Body of pancreas (tissue), 4 donors: ENCODE measurements around the gene IPPK. TPM values are rescaled to one million over a fixed set of nuclear protein-coding genes. Genes with fewer than 3 reads are reported as not detected.

Experiments used
- ATAC-seq: fragments of 150-250 bp; one replicate; pipeline ENCODE4 v1.9.1; 2016
- DNase-seq, 4 donors: peaks; one replicate each; pipeline ENCODE4 v3.0.0-alpha.2; 2019
- H3K27ac ChIP-seq, 4 donors: fragments of 200-600 bp; sonication (generic); 1 replicate in 3 of 4; 2 replicates in 1 of 4; pipeline versions ENCODE4 v1.5.1 to v1.6.1; 2016 to 2019; ENCODE audit warnings: mild to moderate bottlenecking in 1 of 4, mixed read lengths in 1 of 4, moderate library complexity in 1 of 4
- H3K27me3 ChIP-seq, 2 donors: fragments of 200-600 bp; sonication (generic); one replicate each; pipeline ENCODE4 v1.6.0; 2016; ENCODE audit warnings: mild to moderate bottlenecking in 1 of 2
- H3K36me3 ChIP-seq, 2 donors: fragments of 200-600 bp; sonication (generic); replicated peaks in 1 of 2; 2 replicates each; pipeline ENCODE4 v1.5.1; 2016; ENCODE audit warnings: low read depth in 2 of 2; ENCODE audit not compliant: insufficient read depth in 1 of 2
- H3K4me1 ChIP-seq: fragments of 200-600 bp; sonication (generic); one replicate; pipeline ENCODE4 v1.6.0; 2016
- H3K4me3 ChIP-seq, 2 donors: fragments of 200-600 bp; sonication (generic); 1 replicate in 1 of 2; 2 replicates in 1 of 2; pipeline ENCODE4 v1.5.1; 2016 to 2019
- H3K9me3 ChIP-seq, 3 donors: fragments of 200-600 bp; sonication (generic); 1 replicate in 2 of 3; 2 replicates in 1 of 3; pipeline ENCODE4 v1.5.1; 2016
- CTCF ChIP-seq, 7 experiments: fragments of 450-650 bp in 4 of 7; fragments of 200-600 bp in 3 of 7; sonication (generic) in 3 of 7; IDR thresholded peaks; one replicate each; pipeline ENCODE4 v1.5.1; 2016 to 2019; ENCODE audit warnings: antibody characterized with exemption in 7 of 7
- POLR2A ChIP-seq, 3 donors: fragments of 450-650 bp; IDR thresholded peaks; one replicate each; pipeline ENCODE4 v1.6.1; 2016; ENCODE audit warnings: antibody characterized with exemption in 3 of 3, mild to moderate bottlenecking in 2 of 3
- WGBS, 2 donors: methylation state at CpG; one replicate each; pipeline ENCODE4 v1.1.5; 2017; 5-methylcytosine and 5-hydroxymethylcytosine counted together
- intact Hi-C: fragments of 100-400 bp; cut with DNase I; formaldehyde crosslinking; loops from one replicate; pipeline ENCODE4 v1.15.1; 2023
- total RNA-seq, 2 donors: library from RNA; depleted of rRNA; stranded (reverse); fragments of >200 nt; gene quantifications; one replicate each; pipeline ENCODE4 v1.1.0, GENCODE V29; 2016

The IPPK gene
- total RNA-seq, 2 donors from 2014 or later = 2.9 to 6.3 TPM

- no peak overlapping the region for H3K27ac ChIP-seq
- TF ChIP-seq CTCF (IDR thresholded peaks at IDR 0.05) (no peak), POLR2A (IDR thresholded peaks at IDR 0.05) (no peak)
- H3K4me3 ChIP-seq = no peak overlapping the region
- ATAC-seq = no peak
- H3K27me3 ChIP-seq = no peaks in the 10 kb centered on the region
- H3K4me1 ChIP-seq = no peaks in the 10 kb centered on the region
- H3K36me3 ChIP-seq = no peaks in the 10 kb centered on the region
- no peak for DNase-seq
- H3K9me3 ChIP-seq = no peaks in the 10 kb centered on the region
- 72 to 75% methylated on average over 11 of the region's 12 CpGs for WGBS, 2 donors
- intact Hi-C loops = no loop called here
Observed at GRCh38 chr9:92680166-92681119, 10.5 kb upstream of the IPPK start.

- TF ChIP-seq POLR2A (IDR thresholded peaks at IDR 0.05) (no peak), CTCF (IDR thresholded peaks at IDR 0.05) (no peak)
- intact Hi-C loops = no loop called here
- H3K9me3 ChIP-seq = no peaks in the 10 kb centered on the region
- WGBS, 2 donors = 75 to 79% methylated on average over 14 of the region's 14 CpGs
- no peak overlapping the region for H3K27ac ChIP-seq
- DNase-seq (no peak), ATAC-seq (no peak)
- H3K4me1 ChIP-seq = no peaks in the 10 kb centered on the region
- H3K27me3 ChIP-seq = no peaks in the 10 kb centered on the region
- H3K36me3 ChIP-seq = no peaks in the 10 kb centered on the region
- H3K4me3 ChIP-seq = no peak overlapping the region
Observed at GRCh38 chr9:92679413-92680165, 9.7 kb upstream of the IPPK start.

GRCh38 chr9:92671323-92671722 is 1.4 kb upstream of the IPPK start:
- H3K4me3 ChIP-seq = no peak overlapping the region
- WGBS, 2 donors = 77 to 85% methylated on average over 4 of the region's 4 CpGs
- no peak for ATAC-seq
- H3K27me3 ChIP-seq = no peaks in the 10 kb centered on the region
- peak in 3 of 4 donors; percentile 24 to 45 (median 39) for DNase-seq
- no peak for TF ChIP-seq POLR2A (IDR thresholded peaks at IDR 0.05)
- TF ChIP-seq CTCF (IDR thresholded peaks at IDR 0.05) = no peak
- H3K36me3 ChIP-seq = no peaks in the 10 kb centered on the region
- H3K9me3 ChIP-seq = no peaks in the 10 kb centered on the region
- intact Hi-C loops = no loop called here
- no peak overlapping the region for H3K27ac ChIP-seq
- peaks cover 32% of the 10 kb centered on the region for H3K4me1 ChIP-seq

DNA sequence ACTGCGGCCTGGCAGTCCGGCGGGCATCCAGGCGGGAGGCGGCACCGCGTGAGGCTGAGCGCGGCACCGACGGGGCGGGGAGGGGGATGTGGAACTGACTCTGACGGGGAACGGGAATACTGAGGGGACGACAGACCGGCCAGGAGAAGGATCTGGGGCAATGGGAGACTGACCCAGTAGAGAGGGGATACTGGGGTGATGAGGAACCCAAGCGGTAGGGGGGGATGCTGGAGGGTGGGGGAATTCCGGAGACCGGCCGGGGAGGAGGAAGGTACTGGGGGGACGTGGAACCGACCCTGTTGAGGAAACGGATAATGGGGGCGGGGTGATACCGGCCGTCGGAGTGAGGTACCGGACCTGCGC is 423 bp downstream of the IPPK start:
- peaks cover 39% of the 10 kb centered on the region for H3K4me1 ChIP-seq
- DNase-seq (peak in 3 of 4 donors; percentile 11 to 35 (median 30)), ATAC-seq (peak; percentile 11)
- peak overlapping the region; percentile 93 to 99 for H3K4me3 ChIP-seq
- no peaks in the 10 kb centered on the region for H3K27me3 ChIP-seq
- WGBS, 2 donors = 0 to 1% methylated on average over 29 of the region's 29 CpGs
- intact Hi-C loops = no loop called here
- peak overlapping the region in 3 of 4 donors; percentile 61 to 86 (median 82) for H3K27ac ChIP-seq
- no peaks in the 10 kb centered on the region for H3K36me3 ChIP-seq
- H3K9me3 ChIP-seq = no peaks in the 10 kb centered on the region
- no peak for TF ChIP-seq CTCF (IDR thresholded peaks at IDR 0.05)
- no peak for TF ChIP-seq POLR2A (IDR thresholded peaks at IDR 0.05)
